GM12878 (cell line): ENCODE results near the gene PLXNA2.

Source experiments
- CEBPB ChIP-seq, 2 experiments: fragments of 150-350 bp in 1 of 2; IDR thresholded peaks; 2 replicates each; pipeline ENCODE4 v1.6.1; 2012 to 2014; ENCODE audit warnings: low read depth in 2 of 2, low read length in 2 of 2, borderline replicate concordance in 1 of 2, inconsistent platforms in 1 of 2
- CTCF ChIP-seq, 3 experiments: IDR thresholded peaks in 2 of 3; conservative IDR thresholded peaks in 1 of 3; 2 replicates each; pipeline ENCODE4 v1.5.1; 2011; ENCODE audit warnings: low read depth in 3 of 3, low read length in 3 of 3, mild to moderate bottlenecking in 3 of 3, control low read depth in 2 of 3, moderate library complexity in 2 of 3, inconsistent platforms in 1 of 3, mixed read lengths in 1 of 3; ENCODE audit not compliant: control insufficient read depth in 2 of 3, insufficient read depth in 1 of 3; ENCODE audit errors: extremely low read depth in 1 of 3
- FOXK2 ChIP-seq: fragments of 450-650 bp; IDR thresholded peaks from 2 replicates; pipeline ENCODE4 v1.6.1; 2017; ENCODE audit warnings: mild to moderate bottlenecking, moderate library complexity
- PAX5 ChIP-seq: IDR thresholded peaks from 2 replicates; pipeline ENCODE4 v1.6.1; 2011; ENCODE audit warnings: low read depth, low read length, borderline replicate concordance
- POLR2AphosphoS5 ChIP-seq: IDR thresholded peaks from 2 replicates; pipeline ENCODE4 v1.6.1; 2011; ENCODE audit warnings: mild to moderate bottlenecking, low read length, inconsistent platforms
- RAD21 ChIP-seq: IDR thresholded peaks from 2 replicates; pipeline ENCODE4 v1.6.1; 2011; ENCODE audit warnings: mild to moderate bottlenecking, low read depth, low read length, moderate library complexity; ENCODE audit not compliant: insufficient read depth
- RFX5 ChIP-seq: IDR thresholded peaks from 2 replicates; pipeline ENCODE4 v1.6.1; 2011; ENCODE audit warnings: low read depth, low read length, improper control_type of control experiment
- SMC3 ChIP-seq: IDR thresholded peaks from 2 replicates; pipeline ENCODE4 v1.6.1; 2011; ENCODE audit warnings: low read length, improper control_type of control experiment, borderline replicate concordance
- TAF1 ChIP-seq: IDR thresholded peaks from 2 replicates; pipeline ENCODE4 v1.6.1; 2011; ENCODE audit warnings: mild to moderate bottlenecking, low read depth, low read length, borderline replicate concordance
- TARDBP ChIP-seq: IDR thresholded peaks from 2 replicates; pipeline ENCODE4 v1.6.1; 2016; ENCODE audit warnings: borderline replicate concordance
- YY1 ChIP-seq: IDR thresholded peaks from 2 replicates; pipeline ENCODE4 v1.6.1; 2011; ENCODE audit warnings: low read depth, mild to moderate bottlenecking, low read length
- ZNF274 ChIP-seq: IDR thresholded peaks from one replicate; pipeline ENCODE4 v1.8.0; 2011; ENCODE audit not compliant: insufficient read length, insufficient read depth

DNA sequence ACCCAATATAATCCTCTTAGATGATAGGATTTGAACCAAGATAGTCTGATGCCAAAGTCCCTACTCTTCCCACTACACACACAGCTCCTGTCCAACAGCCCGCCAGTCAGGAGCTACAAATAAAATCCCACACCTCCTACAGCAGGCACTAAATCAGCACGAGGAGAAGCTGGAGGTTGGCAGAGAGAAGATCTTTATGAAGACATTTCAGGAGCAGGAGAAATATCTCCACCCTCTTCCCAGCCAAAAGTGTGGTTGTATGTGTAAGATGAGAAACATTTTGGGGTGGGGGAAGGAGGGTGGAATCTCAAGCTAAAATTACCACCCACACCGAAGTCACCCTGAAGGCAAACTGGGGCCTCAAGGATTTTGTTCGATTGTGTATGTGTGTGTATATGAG, 54.5 kb downstream of the PLXNA2 start:
- TF ChIP-seq RAD21 = no peak
- no peak for TF ChIP-seq SMC3
- no peak for TF ChIP-seq CTCF (IDR thresholded peaks at IDR 0.05 in 2 of 3, conservative IDR thresholded peaks at IDR 0.05 in 1 of 3; ENCODE audit: control insufficient read depth in 2 of 3, extremely low read depth in 1 of 3, insufficient read depth in 1 of 3, low read depth in 3 of 3, low read length in 3 of 3)
- TF ChIP-seq FOXK2 = no peak
- TF ChIP-seq TAF1 = no peak
- no peak for TF ChIP-seq TARDBP
- no peak for TF ChIP-seq RFX5
- no peak for TF ChIP-seq ZNF274
- TF ChIP-seq YY1 = no peak
- TF ChIP-seq CEBPB (IDR thresholded peaks at IDR 0.05; ENCODE audit: borderline replicate concordance in 1 of 2, low read depth in 2 of 2, low read length in 2 of 2) = no peak
- no peak for TF ChIP-seq PAX5
- no peak for TF ChIP-seq POLR2AphosphoS5
